Activated CD4-positive, alpha-beta T cell treated with anti-CD3 and anti-CD28 coated beads, Interleukin-2, Interleukin-4, amounts not matched to agents 100 ng/mL and 50 ng/mL, durations not matched to agents 16 hours and 8 hours (primary cell): Measurements from ENCODE around the gene CHST15.

Experiments used
- DNase-seq: peaks from one replicate; pipeline ENCODE4 v3.0.0-alpha.2; 2020; ENCODE audit warnings: low spot score

CHST15 gene

GRCh38 chr10:124081547-124082140 lies 11.8 kb downstream of the CHST15 start:
- DNase-seq: no peak

- no peak for DNase-seq
These were observed 13.5 kb downstream of the CHST15 start for GRCh38 chr10:124079864-124080263.

GRCh38 chr10:124078714-124079113 lies 14.7 kb downstream of the CHST15 start:
- no peak for DNase-seq

- no peak for DNase-seq
These were observed 15.4 kb downstream of the CHST15 start for GRCh38 chr10:124078028-124078427.

GRCh38 chr10:124077208-124077993 lies 16.0 kb downstream of the CHST15 start:
- no peak for DNase-seq

GRCh38 chr10:124076148-124076733 lies 17.2 kb downstream of the CHST15 start:
- DNase-seq: no peak

- no peak for DNase-seq
These were observed 18.0 kb downstream of the CHST15 start for GRCh38 chr10:124075231-124075955.

GRCh38 chr10:124074501-124075109 lies 18.8 kb downstream of the CHST15 start:
- no peak for DNase-seq

GRCh38 chr10:124073978-124074377 lies 19.4 kb downstream of the CHST15 start:
- DNase-seq: no peak

GRCh38 chr10:124072541-124072940 lies 20.9 kb downstream of the CHST15 start:
- DNase-seq: no peak

GRCh38 chr10:124072106-124072505 lies 21.3 kb downstream of the CHST15 start:
- no peak for DNase-seq

- no peak for DNase-seq
These were observed 22.3 kb downstream of the CHST15 start for GRCh38 chr10:124071141-124071540.

- DNase-seq: no peak
These were observed 22.7 kb downstream of the CHST15 start for GRCh38 chr10:124070666-124071065.

- no peak for DNase-seq
These were observed 23.8 kb downstream of the CHST15 start for GRCh38 chr10:124069341-124070264.

- DNase-seq: no peak
These were observed 24.5 kb downstream of the CHST15 start for GRCh38 chr10:124068929-124069328.

GRCh38 chr10:124067825-124068400 lies 25.5 kb downstream of the CHST15 start:
- DNase-seq: no peak

- no peak for DNase-seq
These were observed 26.4 kb downstream of the CHST15 start for GRCh38 chr10:124066781-124067714.

GRCh38 chr10:124066126-124066700 lies 27.2 kb downstream of the CHST15 start:
- DNase-seq: no peak
